HG03432 (cell line): Measurements from ENCODE around the gene RPA3.

Experiments
- ATAC-seq: cut with Tn5 transposase; IDR thresholded peaks from one replicate; pipeline ENCODE4 v1.9.1; 2021; ENCODE audit warnings: mild to moderate bottlenecking, moderate library complexity; ENCODE audit not compliant: unreplicated experiment

Gene RPA3

GRCh38 chr7:7612519-7612918, 105.9 kb downstream of the RPA3 start:
- no peak for ATAC-seq

GRCh38 chr7:7609330-7609729, 109.1 kb downstream of the RPA3 start:
- ATAC-seq = no peak

GRCh38 chr7:7607010-7607409, 111.4 kb downstream of the RPA3 start:
- no peak for ATAC-seq

- no peak for ATAC-seq
Measured at GRCh38 chr7:7596176-7596575, 122.2 kb downstream of the RPA3 start.

- no peak for ATAC-seq
Measured at GRCh38 chr7:7595451-7595850, 123.0 kb downstream of the RPA3 start.
